GM20000 (cell line): ENCODE measurements around the gene BCL2.

Source experiments
- DNase-seq: peaks from one replicate; pipeline ENCODE4 v3.0.0; 2012; ENCODE audit warnings: low spot score
- TF ChIP-seq, protein P1 (sequence below): IDR thresholded peaks from 2 replicates; pipeline ENCODE4 v1.5.1; 2012; ENCODE audit warnings: mild to moderate bottlenecking, control low read depth; ENCODE audit errors: extremely low read depth, missing control alignments

Gene BCL2

DNA sequence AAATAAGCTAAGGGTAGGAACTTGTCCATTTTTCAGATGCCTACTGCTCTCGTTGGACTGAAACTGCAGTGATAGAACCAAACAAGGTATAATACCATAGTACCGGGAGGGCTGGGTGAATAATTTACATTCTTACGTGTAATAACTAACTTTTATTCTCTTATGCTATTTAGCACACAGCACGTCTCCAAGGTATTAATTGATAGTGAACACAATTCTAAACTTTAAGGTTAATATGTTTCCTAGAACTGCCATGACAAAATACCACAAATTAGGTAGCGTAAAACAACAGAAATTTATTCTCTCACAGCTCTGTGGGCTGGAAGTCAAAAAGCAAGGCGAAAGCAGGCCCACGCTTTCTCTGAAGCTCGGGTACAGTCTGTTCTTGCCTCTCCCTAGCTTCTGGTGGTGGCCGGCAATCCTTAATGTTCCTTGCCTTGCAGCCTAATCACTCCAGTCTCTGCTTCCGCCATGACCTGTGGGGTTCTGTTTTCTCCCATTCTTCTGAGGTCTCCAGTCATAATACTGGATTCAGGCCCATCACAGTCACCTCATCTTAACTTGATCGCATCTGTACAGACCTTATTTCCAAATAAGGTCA, 5.6 kb upstream of the BCL2 start:
- no peak for DNase-seq
- TF ChIP-seq, protein P1, sequence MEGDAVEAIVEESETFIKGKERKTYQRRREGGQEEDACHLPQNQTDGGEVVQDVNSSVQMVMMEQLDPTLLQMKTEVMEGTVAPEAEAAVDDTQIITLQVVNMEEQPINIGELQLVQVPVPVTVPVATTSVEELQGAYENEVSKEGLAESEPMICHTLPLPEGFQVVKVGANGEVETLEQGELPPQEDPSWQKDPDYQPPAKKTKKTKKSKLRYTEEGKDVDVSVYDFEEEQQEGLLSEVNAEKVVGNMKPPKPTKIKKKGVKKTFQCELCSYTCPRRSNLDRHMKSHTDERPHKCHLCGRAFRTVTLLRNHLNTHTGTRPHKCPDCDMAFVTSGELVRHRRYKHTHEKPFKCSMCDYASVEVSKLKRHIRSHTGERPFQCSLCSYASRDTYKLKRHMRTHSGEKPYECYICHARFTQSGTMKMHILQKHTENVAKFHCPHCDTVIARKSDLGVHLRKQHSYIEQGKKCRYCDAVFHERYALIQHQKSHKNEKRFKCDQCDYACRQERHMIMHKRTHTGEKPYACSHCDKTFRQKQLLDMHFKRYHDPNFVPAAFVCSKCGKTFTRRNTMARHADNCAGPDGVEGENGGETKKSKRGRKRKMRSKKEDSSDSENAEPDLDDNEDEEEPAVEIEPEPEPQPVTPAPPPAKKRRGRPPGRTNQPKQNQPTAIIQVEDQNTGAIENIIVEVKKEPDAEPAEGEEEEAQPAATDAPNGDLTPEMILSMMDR, result no peak

- TF ChIP-seq, protein P1, result peak; percentile 55
- peak; percentile 67 for DNase-seq
Measured at GRCh38 chr18:63322908-63323634, 3.5 kb upstream of the BCL2 start.

- TF ChIP-seq, protein P1, result no peak
- no peak for DNase-seq
Measured at GRCh38 chr18:63322206-63322605, 2.6 kb upstream of the BCL2 start.

DNA sequence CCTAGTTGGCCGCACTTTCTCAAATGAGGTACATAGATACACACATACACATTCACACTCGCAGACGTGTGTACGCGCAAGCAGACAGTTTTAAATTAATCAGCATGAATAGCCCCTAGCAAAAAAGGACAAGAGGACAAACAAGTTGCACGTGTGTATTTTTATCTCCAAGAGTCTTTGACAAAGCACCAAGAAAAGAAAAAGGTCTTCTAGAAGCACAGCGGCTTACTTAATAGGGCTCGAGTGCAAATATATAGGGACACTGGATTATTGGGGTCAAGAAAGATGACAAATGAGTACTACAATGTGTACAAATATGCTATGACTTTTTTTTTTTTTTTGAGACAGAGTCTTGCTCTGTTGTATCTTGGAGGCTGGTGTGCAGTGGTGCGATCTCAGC, 1.7 kb upstream of the BCL2 start:
- TF ChIP-seq, protein P1, result no peak
- DNase-seq, result no peak

- no peak for DNase-seq
- TF ChIP-seq, protein P1, result no peak
Measured at GRCh38 chr18:63320975-63321265, 1.4 kb upstream of the BCL2 start.

GRCh38 chr18:63320123-63320974, 780 bp upstream of the BCL2 start:
- TF ChIP-seq, protein P1, result no peak
- DNase-seq, result peak; percentile 95

- DNase-seq, result no peak
Measured at GRCh38 chr18:63318889-63319382, 633 bp downstream of the BCL2 start.

More at GRCh38 chr18:63318889-63319382, 633 bp downstream of the BCL2 start:
- TF ChIP-seq, protein P1, result no peak
